Thyroid gland (tissue), 4 donors: Measurements from ENCODE around the gene SLC35B2. TPM values are rescaled to one million over a fixed set of nuclear protein-coding genes. Genes with fewer than 3 reads are reported as not detected.

Source experiments
- DNase-seq, 2 donors: peaks; one replicate each; pipeline ENCODE4 v3.0.0-alpha.2; 2019
- H3K27ac ChIP-seq, 3 donors: fragments of 200-600 bp; sonication (generic); 1 replicate in 2 of 3; 2 replicates in 1 of 3; pipeline ENCODE4 v1.5.1; 2016 to 2019; ENCODE audit warnings: mild to moderate bottlenecking in 1 of 3, moderate library complexity in 1 of 3
- H3K27me3 ChIP-seq: fragments of 200-600 bp; sonication (generic); one replicate; pipeline ENCODE4 v1.5.1; 2019
- H3K36me3 ChIP-seq, 2 donors: fragments of 200-600 bp; sonication (generic); one replicate each; pipeline ENCODE4 v1.5.1; 2016 to 2019
- H3K4me1 ChIP-seq, 2 donors: fragments of 200-600 bp; sonication (generic); one replicate each; pipeline ENCODE4 v1.5.1; 2017 to 2019
- H3K4me3 ChIP-seq, 3 donors: fragments of 200-600 bp; sonication (generic); replicated peaks in 1 of 3; 1 replicate in 2 of 3; 2 replicates in 1 of 3; pipeline ENCODE4 v1.5.1; 2016; ENCODE audit warnings: mild to moderate bottlenecking in 1 of 3
- H3K9me3 ChIP-seq: fragments of 200-600 bp; sonication (generic); one replicate; pipeline ENCODE4 v1.5.1; 2017
- POLR2A ChIP-seq, 2 donors: fragments of 450-650 bp; IDR thresholded peaks; one replicate each; pipeline ENCODE4 v1.6.1; 2017; ENCODE audit warnings: antibody characterized with exemption in 2 of 2, mild to moderate bottlenecking in 2 of 2, moderate library complexity in 1 of 2
- whole genome bisulfite sequencing, 2 donors: methylation state at CpG; one replicate each; pipeline ENCODE4 v1.1.5; 2017; 5-methylcytosine and 5-hydroxymethylcytosine counted together
- intact Hi-C: fragments of 100-400 bp; cut with DNase I; formaldehyde crosslinking; loops from one replicate; pipeline ENCODE4 v1.15.1; 2023
- total RNA-seq, 4 donors: library from RNA; depleted of rRNA; stranded (reverse); fragments of >200 nt; gene quantifications; one replicate each; pipeline ENCODE4 v1.2.3, GENCODE V29; 2016
- TF ChIP-seq, protein P1 (sequence below), 6 experiments: fragments of 200-600 bp in 3 of 6; fragments of 450-650 bp in 3 of 6; sonication (generic) in 3 of 6; IDR thresholded peaks; one replicate each; pipeline ENCODE4 v1.5.1; 2016 to 2019; ENCODE audit warnings: antibody characterized with exemption in 6 of 6, mild to moderate bottlenecking in 2 of 6, inconsistent platforms in 1 of 6, moderate library complexity in 1 of 6

The SLC35B2 gene
- total RNA-seq, 4 donors from 2014 or later: 28.5 to 46.5 (median 41.8) TPM

DNA sequence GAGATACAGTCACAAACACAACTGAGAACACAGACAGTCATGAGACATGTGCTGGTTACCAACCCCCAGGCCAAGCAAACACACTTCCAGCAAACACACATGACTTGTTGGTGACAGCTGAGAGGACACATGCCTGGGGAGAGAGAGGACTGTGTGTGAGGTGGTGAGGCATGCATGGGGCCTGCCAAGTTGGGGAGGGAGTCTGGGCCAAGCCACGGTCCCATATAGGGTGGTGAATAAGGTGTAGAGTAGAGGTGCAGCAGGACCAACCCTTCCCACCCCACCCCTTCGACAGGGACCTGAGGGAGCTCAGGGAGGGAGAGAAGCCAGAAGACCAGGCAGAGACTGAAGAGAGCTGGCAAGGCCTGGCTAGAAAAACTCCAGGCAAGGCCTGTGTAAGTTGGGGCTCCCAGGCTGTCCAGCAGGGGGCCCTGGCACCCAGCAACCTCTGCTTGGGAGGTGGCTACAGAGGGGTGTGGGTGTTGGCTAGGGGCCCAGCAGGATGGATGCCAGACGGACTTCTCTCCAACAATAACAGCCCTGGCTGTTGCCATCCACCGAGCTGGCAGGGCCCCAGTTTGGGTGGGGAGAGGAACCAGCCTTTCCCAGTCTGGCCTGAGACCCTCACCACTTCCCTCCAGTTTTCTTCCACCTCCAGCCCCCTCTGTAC lies 35.9 kb downstream of the SLC35B2 start:
- Histone ChIP-seq H3K4me3 (peak overlapping the region in 1 of 3 donors; percentile 45), H3K4me1 (peaks cover 44 to 78% of the 10 kb centered on the region in 2 donors)
- intact Hi-C loops: no loop called here

DNA sequence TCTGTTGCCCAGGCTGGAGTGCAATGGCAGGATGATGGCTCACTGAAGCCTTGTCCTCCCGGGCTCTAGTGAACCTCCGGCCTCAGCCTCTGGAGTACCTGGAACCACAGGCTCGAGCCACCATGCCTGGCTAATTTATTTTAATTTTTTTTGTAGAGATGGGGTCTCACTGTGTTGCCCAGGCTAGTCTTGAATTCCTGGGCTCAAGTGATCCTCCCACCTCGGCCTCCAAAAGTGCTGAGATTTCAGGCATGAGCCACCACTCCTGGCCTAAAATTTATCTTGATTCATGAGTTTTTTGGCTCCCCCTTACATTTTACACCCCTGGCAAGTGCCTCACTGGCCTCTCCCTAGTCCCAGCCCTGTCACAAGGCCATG lies 36.4 kb downstream of the SLC35B2 start:
- no peaks in the 10 kb centered on the region for H3K9me3 ChIP-seq
- intact Hi-C loops: no loop called here
- no peak for DNase-seq
- WGBS, 2 donors: 83 to 85% methylated on average over 4 of the region's 4 CpGs
- H3K36me3 ChIP-seq: no peaks in the 10 kb centered on the region
- H3K27ac ChIP-seq: peak overlapping the region; percentile 93 to 95 (median 95)
- no peaks in the 10 kb centered on the region for H3K27me3 ChIP-seq
- H3K4me1 ChIP-seq: peaks cover 39 to 73% of the 10 kb centered on the region in 2 donors
- no peak for TF ChIP-seq POLR2A (IDR thresholded peaks at IDR 0.05)
- TF ChIP-seq, protein P1, sequence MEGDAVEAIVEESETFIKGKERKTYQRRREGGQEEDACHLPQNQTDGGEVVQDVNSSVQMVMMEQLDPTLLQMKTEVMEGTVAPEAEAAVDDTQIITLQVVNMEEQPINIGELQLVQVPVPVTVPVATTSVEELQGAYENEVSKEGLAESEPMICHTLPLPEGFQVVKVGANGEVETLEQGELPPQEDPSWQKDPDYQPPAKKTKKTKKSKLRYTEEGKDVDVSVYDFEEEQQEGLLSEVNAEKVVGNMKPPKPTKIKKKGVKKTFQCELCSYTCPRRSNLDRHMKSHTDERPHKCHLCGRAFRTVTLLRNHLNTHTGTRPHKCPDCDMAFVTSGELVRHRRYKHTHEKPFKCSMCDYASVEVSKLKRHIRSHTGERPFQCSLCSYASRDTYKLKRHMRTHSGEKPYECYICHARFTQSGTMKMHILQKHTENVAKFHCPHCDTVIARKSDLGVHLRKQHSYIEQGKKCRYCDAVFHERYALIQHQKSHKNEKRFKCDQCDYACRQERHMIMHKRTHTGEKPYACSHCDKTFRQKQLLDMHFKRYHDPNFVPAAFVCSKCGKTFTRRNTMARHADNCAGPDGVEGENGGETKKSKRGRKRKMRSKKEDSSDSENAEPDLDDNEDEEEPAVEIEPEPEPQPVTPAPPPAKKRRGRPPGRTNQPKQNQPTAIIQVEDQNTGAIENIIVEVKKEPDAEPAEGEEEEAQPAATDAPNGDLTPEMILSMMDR (IDR thresholded peaks at IDR 0.05): no peak
- no peak overlapping the region for H3K4me3 ChIP-seq

More for the DNA sequence above, 35.9 kb downstream of the SLC35B2 start:
- TF ChIP-seq, protein P1 (IDR thresholded peaks at IDR 0.05): peak; percentile 67 to 97 (median 90)
- TF ChIP-seq POLR2A (IDR thresholded peaks at IDR 0.05): peak in 1 of 2 donors; percentile 31
- H3K36me3 ChIP-seq: no peaks in the 10 kb centered on the region
- H3K27ac ChIP-seq: peak overlapping the region; percentile 93 to 95 (median 95)
- H3K9me3 ChIP-seq: no peaks in the 10 kb centered on the region
- peak; percentile 98 to 99 for DNase-seq
- WGBS, 2 donors: 3 to 4% methylated on average over 2 to 4 of the region's 4 CpGs
- H3K27me3 ChIP-seq: no peaks in the 10 kb centered on the region

DNA sequence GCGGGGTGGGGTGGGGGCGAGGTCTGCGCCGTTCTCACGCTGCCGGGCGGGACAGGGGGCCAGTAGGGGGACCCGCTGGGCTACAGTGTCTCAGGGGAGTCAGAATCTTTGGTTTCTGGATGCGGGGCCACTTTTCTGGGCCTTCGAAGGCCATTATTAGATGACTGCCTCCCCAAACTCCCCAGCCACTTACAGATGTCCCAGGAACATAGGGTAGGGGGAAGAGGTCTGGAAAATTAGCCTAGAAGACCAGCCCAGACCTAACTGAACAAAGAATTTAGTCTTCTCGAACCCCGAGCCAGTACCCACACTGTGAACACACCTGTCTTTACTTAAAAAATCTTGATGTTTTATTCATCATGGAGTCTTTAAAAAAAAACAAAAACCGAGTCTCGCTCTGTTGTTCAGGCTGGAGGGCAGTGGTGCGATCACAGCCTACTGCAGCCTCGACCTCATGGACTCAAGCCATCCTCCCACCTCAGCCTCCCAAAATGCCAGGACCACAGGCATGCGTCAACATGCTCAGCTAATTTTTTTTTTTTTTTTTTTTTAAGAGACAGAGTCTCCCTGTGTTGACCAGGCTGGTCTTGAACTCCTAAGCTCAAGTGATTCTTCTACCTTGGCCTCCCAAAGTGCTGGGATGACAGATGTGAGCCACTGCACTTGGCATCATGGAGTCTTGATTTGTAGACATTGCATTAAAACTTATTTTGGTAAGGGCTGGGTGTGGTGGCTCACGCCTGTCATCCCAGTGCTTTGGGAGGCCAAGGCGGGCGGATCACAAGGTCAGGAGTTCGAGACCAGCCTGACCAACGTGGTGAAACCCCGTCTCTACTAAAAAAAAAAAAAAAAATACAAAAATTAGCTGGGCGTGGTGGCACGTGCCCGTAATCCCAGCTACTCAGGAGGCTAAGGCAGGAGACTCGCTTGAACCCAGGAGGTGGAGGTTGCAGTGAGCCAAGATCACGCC lies 37.2 kb downstream of the SLC35B2 start:
- Histone ChIP-seq H3K36me3 (no peaks in the 10 kb centered on the region), H3K4me1 (peaks cover 39 to 66% of the 10 kb centered on the region in 2 donors), H3K27ac (peak overlapping the region; percentile 93 to 95 (median 95)), H3K9me3 (no peaks in the 10 kb centered on the region), H3K27me3 (no peaks in the 10 kb centered on the region), H3K4me3 (peak overlapping the region in 2 of 3 donors; percentile 34 to 69)
- intact Hi-C loops: no loop called here
- 57 to 82% methylated on average over 20 to 28 of the region's 28 CpGs for WGBS, 2 donors
- no peak for DNase-seq
- no peak for TF ChIP-seq POLR2A (IDR thresholded peaks at IDR 0.05)
- TF ChIP-seq, protein P1 (IDR thresholded peaks at IDR 0.05): no peak

DNA sequence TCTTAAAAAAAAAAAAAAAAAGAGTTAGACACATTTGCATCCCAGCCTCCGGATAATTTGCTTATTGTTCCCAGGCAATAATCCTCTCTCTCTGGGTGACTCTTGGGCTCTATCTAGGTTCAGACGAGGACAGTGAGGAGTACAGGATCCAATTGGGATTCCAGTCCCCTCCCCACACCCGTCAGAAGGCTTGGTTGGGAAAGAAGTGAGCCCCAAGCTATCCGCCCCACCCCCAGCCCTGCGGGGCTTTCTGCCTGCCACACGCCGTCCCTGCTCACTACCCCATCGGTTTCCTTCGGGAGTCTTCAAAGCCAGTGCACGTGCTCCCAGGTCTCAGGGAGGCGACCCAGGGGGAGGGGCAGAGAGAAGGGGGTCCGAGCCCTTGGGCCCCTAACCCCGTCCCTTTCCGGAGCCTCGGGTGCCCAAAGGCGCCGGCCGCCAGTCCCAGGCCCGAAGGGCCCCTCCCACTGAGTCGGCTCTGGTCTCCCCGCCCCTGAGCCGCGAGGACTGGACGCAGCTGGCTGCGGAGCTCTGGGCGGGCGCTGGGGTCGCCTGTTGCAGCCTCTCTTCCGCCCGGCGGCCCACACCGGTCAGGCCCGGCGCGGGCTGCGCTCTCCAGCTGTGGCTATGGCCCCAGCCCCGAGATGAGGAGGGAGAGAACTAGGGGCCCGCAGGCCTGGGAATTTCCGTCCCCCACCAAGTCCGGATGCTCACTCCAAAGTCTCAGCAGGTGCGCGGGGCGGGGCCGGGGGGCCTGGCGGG lies 38.1 kb downstream of the SLC35B2 start:
- no peaks in the 10 kb centered on the region for H3K36me3 ChIP-seq
- no peaks in the 10 kb centered on the region for H3K27me3 ChIP-seq
- TF ChIP-seq, protein P1 (IDR thresholded peaks at IDR 0.05): peak in 1 of 6 experiments; percentile 12
- peak in 1 of 2 donors; percentile 90 for TF ChIP-seq POLR2A (IDR thresholded peaks at IDR 0.05)
- no peaks in the 10 kb centered on the region for H3K9me3 ChIP-seq
- H3K4me3 ChIP-seq: peak overlapping the region in 2 of 3 donors; percentile 34 to 69
- WGBS, 2 donors: 2 to 4% methylated on average over 7 to 10 of the region's 45 CpGs
- peak; percentile 91 to 92 for DNase-seq
- intact Hi-C loops: no loop called here
- peak overlapping the region; percentile 93 to 95 (median 95) for H3K27ac ChIP-seq
- H3K4me1 ChIP-seq: peaks cover 34 to 58% of the 10 kb centered on the region in 2 donors
